Lung (tissue), 12 donors: ENCODE measurements around the gene NDUFB4. TPM values are rescaled to one million over a fixed set of nuclear protein-coding genes. Genes with fewer than 3 reads are reported as not detected.

Experiments used
- ATAC-seq: fragments of 200-7000 bp; cut with Tn5 transposase; one replicate; pipeline ENCODE4 v1.9.1; 2020; ENCODE audit warnings: moderate number of reproducible peaks; ENCODE audit not compliant: insufficient read depth, low FRiP score
- DNase-seq, 3 donors: peaks; one replicate each; pipeline ENCODE4 v3.0.0-alpha.2; 2013 to 2017
- H3K27ac ChIP-seq, 2 donors: one replicate each; pipeline ENCODE4 v1.5.1; 2013; ENCODE audit warnings: mild to moderate bottlenecking in 2 of 2, moderate library complexity in 2 of 2, control low read depth in 1 of 2, inconsistent platforms in 1 of 2, low read depth in 1 of 2, low read length in 1 of 2
- H3K27me3 ChIP-seq, 3 donors: one replicate each; pipeline ENCODE4 v1.5.1; 2013; ENCODE audit warnings: low read length in 2 of 3; ENCODE audit not compliant: control insufficient read depth in 3 of 3, insufficient read depth in 3 of 3
- H3K36me3 ChIP-seq, 4 donors: one replicate each; pipeline ENCODE4 v1.5.1; 2013; ENCODE audit warnings: low read length in 4 of 4, mild to moderate bottlenecking in 1 of 4, moderate library complexity in 1 of 4; ENCODE audit not compliant: control insufficient read depth in 4 of 4, insufficient read depth in 4 of 4
- H3K4me1 ChIP-seq, 5 donors: one replicate each; pipeline ENCODE4 v1.5.1; 2013; ENCODE audit warnings: low read length in 5 of 5, mild to moderate bottlenecking in 2 of 5, moderate library complexity in 1 of 5; ENCODE audit not compliant: control insufficient read depth in 5 of 5, insufficient read depth in 5 of 5
- H3K4me3 ChIP-seq: one replicate; pipeline ENCODE4 v1.5.1; 2013; ENCODE audit warnings: mild to moderate bottlenecking, control low read depth, moderate library complexity
- H3K9ac ChIP-seq, 2 donors: one replicate each; pipeline ENCODE4 v1.5.1; 2013; ENCODE audit warnings: low read length in 2 of 2, control low read depth in 1 of 2; ENCODE audit not compliant: insufficient read depth in 1 of 2
- H3K9me3 ChIP-seq, 4 donors: one replicate each; pipeline ENCODE4 v1.5.1; 2013; ENCODE audit warnings: low read length in 3 of 4, mild to moderate bottlenecking in 1 of 4, moderate library complexity in 1 of 4; ENCODE audit not compliant: control insufficient read depth in 4 of 4, insufficient read depth in 3 of 4
- CTCF ChIP-seq: IDR thresholded peaks from 2 replicates; pipeline ENCODE4 v1.5.1; 2012; ENCODE audit warnings: mild to moderate bottlenecking; ENCODE audit errors: control extremely low read depth, extremely low read depth
- WGBS, 2 donors: extraction: QIAGEN DNeasy Blood & Tissue Kit; methylation state at CpG; one replicate each; pipeline ENCODE4 v1.1.7; 2013; 5-methylcytosine and 5-hydroxymethylcytosine counted together
- polyA plus RNA-seq, 2 donors: library from polyadenylated mRNA; stranded (reverse); fragments of 200-250 nt; gene quantifications; one replicate each; pipeline ENCODE4 v1.2.1, GENCODE V29; 2013
- total RNA-seq, 2 donors: library from RNA; depleted of rRNA in 1 of 2; stranded (reverse); fragments of >200 nt in 1 of 2; gene quantifications; one replicate each; pipeline ENCODE4 v1.2.1, GENCODE V29; 2014 to 2021
- donor health status: control.
- donor health status: control.
- donor health status: Bipolar disorder and iron deficiency.
- donor health status: healthy.
- donor health status: DM: yes; HTN: yes; CAD: no.

The NDUFB4 gene
- total and polyA plus RNA-seq, 4 donors = 73.4 to 341 (median 103) TPM

DNA sequence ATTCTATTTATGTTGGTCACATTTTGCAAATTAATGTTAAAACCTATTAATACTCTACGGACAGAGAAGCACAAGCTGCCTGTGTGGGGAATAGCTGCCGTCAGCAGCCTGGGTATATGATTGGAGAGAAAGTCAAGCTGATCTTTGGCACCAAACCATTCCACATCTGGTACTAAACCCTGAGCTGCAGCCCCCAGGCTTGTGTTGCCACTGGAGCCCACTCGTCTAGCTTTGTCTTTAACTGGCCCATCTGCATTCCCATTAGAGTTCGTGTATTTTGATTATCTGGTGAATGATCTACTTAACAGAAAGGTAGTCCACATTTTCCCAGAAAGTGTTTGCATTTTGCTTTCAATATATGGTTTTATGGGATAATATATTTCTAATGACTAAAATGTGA, 5.4 kb downstream of the NDUFB4 start:
- 72 to 84% methylated on average over 4 of the region's 4 CpGs for WGBS, 2 donors
- ATAC-seq (no peak), DNase-seq (no peak)
- Histone ChIP-seq H3K27me3 (no peaks in the 10 kb centered on the region), H3K9ac (no peak overlapping the region), H3K9me3 (no peaks in the 10 kb centered on the region), H3K4me3 (no peak overlapping the region), H3K4me1 (peaks cover 0 to 32% (median 12%) of the 10 kb centered on the region in 5 donors), H3K27ac (no peak overlapping the region), H3K36me3 (peaks cover 12 to 17% (median 15%) of the 10 kb centered on the region in 4 donors)
- TF ChIP-seq CTCF = no peak

DNA sequence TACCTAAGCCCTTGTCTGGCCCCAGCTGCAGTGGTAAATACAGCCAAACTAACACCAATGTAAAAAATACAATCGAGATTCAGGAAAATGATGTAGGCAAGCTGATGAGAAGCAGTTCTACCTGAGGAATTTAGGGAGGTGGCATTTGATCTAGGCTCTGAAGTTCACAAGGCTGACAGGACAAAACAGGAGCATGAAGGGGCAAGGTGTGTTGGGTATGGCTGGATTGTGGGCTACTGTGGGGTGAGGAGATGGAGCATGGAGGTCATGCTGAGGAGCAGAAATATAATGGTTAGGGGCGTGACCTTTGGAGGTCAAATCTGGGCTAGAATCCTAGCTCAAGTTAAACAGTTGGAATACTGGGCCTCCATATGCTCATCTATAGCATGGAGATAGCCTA, 6.5 kb downstream of the NDUFB4 start:
- no peak overlapping the region for H3K27ac ChIP-seq
- H3K4me1 ChIP-seq = peaks cover 0 to 25% (median 4%) of the 10 kb centered on the region in 5 donors
- peaks cover 12 to 17% (median 15%) of the 10 kb centered on the region in 4 donors for H3K36me3 ChIP-seq
- H3K4me3 ChIP-seq = no peak overlapping the region
- TF ChIP-seq CTCF = no peak
- DNase-seq (no peak), ATAC-seq (no peak)
- H3K27me3 ChIP-seq = no peaks in the 10 kb centered on the region
- 95 to 96% methylated on average over 2 of the region's 2 CpGs for WGBS, 2 donors
- no peaks in the 10 kb centered on the region for H3K9me3 ChIP-seq
- no peak overlapping the region for H3K9ac ChIP-seq

DNA sequence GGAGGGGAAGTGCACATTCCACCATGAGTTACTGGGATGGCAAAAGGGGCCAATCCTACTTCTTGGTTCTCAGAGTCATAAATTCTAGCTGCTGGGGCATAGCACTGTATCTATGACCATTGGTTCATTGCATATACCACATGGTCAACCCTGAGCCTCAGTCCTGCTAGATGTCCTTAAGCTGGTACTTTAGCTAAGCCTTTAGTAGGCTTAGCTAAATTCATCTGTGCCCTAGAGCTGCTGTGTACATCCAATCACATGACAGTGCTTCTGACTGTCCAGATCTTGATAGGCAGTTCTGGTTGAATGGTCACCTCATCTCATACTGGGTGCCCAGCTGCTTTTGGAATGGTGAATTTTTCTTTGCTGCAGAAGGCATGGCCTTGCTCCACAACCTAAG, 8.2 kb downstream of the NDUFB4 start:
- Histone ChIP-seq H3K27ac (no peak overlapping the region), H3K9me3 (no peaks in the 10 kb centered on the region), H3K9ac (no peak overlapping the region), H3K4me3 (no peak overlapping the region), H3K36me3 (peaks cover 3 to 13% (median 9%) of the 10 kb centered on the region in 4 donors), H3K27me3 (no peaks in the 10 kb centered on the region), H3K4me1 (peaks cover 0 to 13% (median 0%) of the 10 kb centered on the region in 5 donors)
- no peak for DNase-seq
- TF ChIP-seq CTCF = no peak
- no peak for ATAC-seq

- ATAC-seq (no peak), DNase-seq (no peak)
- no peak for TF ChIP-seq CTCF
- Histone ChIP-seq H3K4me3 (no peak overlapping the region), H3K27ac (no peak overlapping the region), H3K4me1 (peaks cover 0 to 11% (median 0%) of the 10 kb centered on the region in 5 donors), H3K9ac (no peak overlapping the region), H3K9me3 (no peaks in the 10 kb centered on the region), H3K36me3 (peaks cover 3 to 13% (median 9%) of the 10 kb centered on the region in 4 donors), H3K27me3 (no peaks in the 10 kb centered on the region)
These were observed 8.6 kb downstream of the NDUFB4 start for GRCh38 chr3:120604784-120605183.
